ENCODE results near the gene TEAD3. TPM values are rescaled to one million over a fixed set of nuclear protein-coding genes. Genes with fewer than 3 reads are reported as not detected.

Gene TEAD3
- total and polyA plus RNA-seq, 10 of the 15 experiments (the other 5 are each of a cell fraction or from before 2014, with no cell fraction given), result 0.02 to 0.28 (median 0.18) TPM; not detected in 5

DNA sequence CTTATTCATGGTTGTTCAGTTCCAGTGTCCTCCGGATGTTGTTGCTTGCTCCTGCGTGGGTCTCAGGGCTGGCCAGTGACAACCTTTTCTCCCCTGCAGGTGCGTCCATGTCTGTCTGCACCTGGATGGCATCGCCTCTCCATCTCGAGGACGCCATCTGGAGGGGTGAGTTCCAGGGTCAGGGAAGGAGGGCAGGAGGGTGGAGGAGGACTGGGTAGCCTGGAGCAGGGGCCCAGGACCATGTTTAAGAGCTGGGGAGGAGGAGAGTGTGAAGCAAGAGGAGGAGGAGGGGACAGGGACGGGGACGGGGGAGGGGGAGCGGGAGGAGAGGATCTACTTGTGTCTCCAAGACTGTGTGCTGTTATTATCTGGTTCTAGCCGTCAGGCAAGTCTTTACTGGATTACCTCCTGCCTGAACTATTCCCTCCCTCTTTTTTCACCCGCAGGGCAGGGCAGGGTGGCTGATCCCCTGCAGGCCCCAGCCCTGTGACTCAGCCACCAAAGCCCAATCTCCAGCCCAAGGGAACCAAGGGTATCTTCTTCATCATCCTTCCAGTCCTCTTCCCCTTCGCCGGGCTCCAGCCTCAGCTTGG is 48.0 kb upstream of the TEAD3 start (continued):
- TF ChIP-seq, protein P1, sequence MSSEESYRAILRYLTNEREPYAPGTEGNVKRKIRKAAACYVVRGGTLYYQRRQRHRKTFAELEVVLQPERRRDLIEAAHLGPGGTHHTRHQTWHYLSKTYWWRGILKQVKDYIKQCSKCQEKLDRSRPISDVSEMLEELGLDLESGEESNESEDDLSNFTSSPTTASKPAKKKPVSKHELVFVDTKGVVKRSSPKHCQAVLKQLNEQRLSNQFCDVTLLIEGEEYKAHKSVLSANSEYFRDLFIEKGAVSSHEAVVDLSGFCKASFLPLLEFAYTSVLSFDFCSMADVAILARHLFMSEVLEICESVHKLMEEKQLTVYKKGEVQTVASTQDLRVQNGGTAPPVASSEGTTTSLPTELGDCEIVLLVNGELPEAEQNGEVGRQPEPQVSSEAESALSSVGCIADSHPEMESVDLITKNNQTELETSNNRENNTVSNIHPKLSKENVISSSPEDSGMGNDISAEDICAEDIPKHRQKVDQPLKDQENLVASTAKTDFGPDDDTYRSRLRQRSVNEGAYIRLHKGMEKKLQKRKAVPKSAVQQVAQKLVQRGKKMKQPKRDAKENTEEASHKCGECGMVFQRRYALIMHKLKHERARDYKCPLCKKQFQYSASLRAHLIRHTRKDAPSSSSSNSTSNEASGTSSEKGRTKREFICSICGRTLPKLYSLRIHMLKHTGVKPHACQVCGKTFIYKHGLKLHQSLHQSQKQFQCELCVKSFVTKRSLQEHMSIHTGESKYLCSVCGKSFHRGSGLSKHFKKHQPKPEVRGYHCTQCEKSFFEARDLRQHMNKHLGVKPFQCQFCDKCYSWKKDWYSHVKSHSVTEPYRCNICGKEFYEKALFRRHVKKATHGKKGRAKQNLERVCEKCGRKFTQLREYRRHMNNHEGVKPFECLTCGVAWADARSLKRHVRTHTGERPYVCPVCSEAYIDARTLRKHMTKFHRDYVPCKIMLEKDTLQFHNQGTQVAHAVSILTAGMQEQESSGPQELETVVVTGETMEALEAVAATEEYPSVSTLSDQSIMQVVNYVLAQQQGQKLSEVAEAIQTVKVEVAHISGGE (CRISPR knock-in tag; IDR thresholded peaks at IDR 0.05), result no peak
- TF ChIP-seq, protein P2, sequence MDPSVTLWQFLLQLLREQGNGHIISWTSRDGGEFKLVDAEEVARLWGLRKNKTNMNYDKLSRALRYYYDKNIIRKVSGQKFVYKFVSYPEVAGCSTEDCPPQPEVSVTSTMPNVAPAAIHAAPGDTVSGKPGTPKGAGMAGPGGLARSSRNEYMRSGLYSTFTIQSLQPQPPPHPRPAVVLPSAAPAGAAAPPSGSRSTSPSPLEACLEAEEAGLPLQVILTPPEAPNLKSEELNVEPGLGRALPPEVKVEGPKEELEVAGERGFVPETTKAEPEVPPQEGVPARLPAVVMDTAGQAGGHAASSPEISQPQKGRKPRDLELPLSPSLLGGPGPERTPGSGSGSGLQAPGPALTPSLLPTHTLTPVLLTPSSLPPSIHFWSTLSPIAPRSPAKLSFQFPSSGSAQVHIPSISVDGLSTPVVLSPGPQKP (IDR thresholded peaks at IDR 0.05; ENCODE audit: low read depth, low read length), result no peak
- no peak for TF ChIP-seq YBX1 (IDR thresholded peaks at IDR 0.05)
- no peak for TF ChIP-seq SIX5 (IDR thresholded peaks at IDR 0.05; ENCODE audit: low read depth, low read length, severe bottlenecking)
- TF ChIP-seq, protein P3, sequence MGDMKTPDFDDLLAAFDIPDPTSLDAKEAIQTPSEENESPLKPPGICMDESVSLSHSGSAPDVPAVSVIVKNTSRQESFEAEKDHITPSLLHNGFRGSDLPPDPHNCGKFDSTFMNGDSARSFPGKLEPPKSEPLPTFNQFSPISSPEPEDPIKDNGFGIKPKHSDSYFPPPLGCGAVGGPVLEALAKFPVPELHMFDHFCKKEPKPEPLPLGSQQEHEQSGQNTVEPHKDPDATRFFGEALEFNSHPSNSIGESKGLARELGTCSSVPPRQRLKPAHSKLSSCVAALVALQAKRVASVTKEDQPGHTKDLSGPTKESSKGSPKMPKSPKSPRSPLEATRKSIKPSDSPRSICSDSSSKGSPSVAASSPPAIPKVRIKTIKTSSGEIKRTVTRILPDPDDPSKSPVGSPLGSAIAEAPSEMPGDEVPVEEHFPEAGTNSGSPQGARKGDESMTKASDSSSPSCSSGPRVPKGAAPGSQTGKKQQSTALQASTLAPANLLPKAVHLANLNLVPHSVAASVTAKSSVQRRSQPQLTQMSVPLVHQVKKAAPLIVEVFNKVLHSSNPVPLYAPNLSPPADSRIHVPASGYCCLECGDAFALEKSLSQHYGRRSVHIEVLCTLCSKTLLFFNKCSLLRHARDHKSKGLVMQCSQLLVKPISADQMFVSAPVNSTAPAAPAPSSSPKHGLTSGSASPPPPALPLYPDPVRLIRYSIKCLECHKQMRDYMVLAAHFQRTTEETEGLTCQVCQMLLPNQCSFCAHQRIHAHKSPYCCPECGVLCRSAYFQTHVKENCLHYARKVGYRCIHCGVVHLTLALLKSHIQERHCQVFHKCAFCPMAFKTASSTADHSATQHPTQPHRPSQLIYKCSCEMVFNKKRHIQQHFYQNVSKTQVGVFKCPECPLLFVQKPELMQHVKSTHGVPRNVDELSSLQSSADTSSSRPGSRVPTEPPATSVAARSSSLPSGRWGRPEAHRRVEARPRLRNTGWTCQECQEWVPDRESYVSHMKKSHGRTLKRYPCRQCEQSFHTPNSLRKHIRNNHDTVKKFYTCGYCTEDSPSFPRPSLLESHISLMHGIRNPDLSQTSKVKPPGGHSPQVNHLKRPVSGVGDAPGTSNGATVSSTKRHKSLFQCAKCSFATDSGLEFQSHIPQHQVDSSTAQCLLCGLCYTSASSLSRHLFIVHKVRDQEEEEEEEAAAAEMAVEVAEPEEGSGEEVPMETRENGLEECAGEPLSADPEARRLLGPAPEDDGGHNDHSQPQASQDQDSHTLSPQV (IDR thresholded peaks at IDR 0.05), result no peak
- TF ChIP-seq HDGF (IDR thresholded peaks at IDR 0.05), result no peak
- no peak for TF ChIP-seq CHD4 (IDR thresholded peaks at IDR 0.05)
- TF ChIP-seq EZH2 (IDR thresholded peaks at IDR 0.05; ENCODE audit: borderline replicate concordance, control insufficient read depth, low read depth, low read length), result no peak
- no peak for TF ChIP-seq ETV6 (conservative IDR thresholded peaks at IDR 0.05 in 1 of 2, IDR thresholded peaks at IDR 0.05 in 1 of 2; ENCODE audit: borderline replicate concordance in 1 of 2, low read depth in 1 of 2)
- TF ChIP-seq, protein P4, sequence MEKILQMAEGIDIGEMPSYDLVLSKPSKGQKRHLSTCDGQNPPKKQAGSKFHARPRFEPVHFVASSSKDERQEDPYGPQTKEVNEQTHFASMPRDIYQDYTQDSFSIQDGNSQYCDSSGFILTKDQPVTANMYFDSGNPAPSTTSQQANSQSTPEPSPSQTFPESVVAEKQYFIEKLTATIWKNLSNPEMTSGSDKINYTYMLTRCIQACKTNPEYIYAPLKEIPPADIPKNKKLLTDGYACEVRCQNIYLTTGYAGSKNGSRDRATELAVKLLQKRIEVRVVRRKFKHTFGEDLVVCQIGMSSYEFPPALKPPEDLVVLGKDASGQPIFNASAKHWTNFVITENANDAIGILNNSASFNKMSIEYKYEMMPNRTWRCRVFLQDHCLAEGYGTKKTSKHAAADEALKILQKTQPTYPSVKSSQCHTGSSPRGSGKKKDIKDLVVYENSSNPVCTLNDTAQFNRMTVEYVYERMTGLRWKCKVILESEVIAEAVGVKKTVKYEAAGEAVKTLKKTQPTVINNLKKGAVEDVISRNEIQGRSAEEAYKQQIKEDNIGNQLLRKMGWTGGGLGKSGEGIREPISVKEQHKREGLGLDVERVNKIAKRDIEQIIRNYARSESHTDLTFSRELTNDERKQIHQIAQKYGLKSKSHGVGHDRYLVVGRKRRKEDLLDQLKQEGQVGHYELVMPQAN (conservative IDR thresholded peaks at IDR 0.05), result no peak
- no peak for TF ChIP-seq RCOR1 (conservative IDR thresholded peaks at IDR 0.05; ENCODE audit: low read depth, low read length)

Data from GM12878 (cell line).